HG03342 (cell line): ENCODE measurements around the gene VAMP4.
"Not testable (repeated sequence)": the region's sequence is repeated elsewhere in the genome, so short reads cannot be mapped to it uniquely, and the experiment has no call there.

Experiments
- ATAC-seq: cut with Tn5 transposase; IDR thresholded peaks from one replicate; pipeline ENCODE4 v1.9.1; 2021; ENCODE audit warnings: mild to moderate bottlenecking, moderate library complexity; ENCODE audit not compliant: unreplicated experiment

The VAMP4 gene

GRCh38 chr1:171753182-171753581 lies 11.3 kb upstream of the VAMP4 start:
- no peak for ATAC-seq

GRCh38 chr1:171751221-171751620 lies 9.4 kb upstream of the VAMP4 start:
- no peak for ATAC-seq

- no peak for ATAC-seq
Observed at GRCh38 chr1:171748651-171749050, 6.8 kb upstream of the VAMP4 start.

- no peak for ATAC-seq
Observed at GRCh38 chr1:171744986-171745385, 3.1 kb upstream of the VAMP4 start.

- ATAC-seq: no peak
Observed at GRCh38 chr1:171743081-171743870, 1.4 kb upstream of the VAMP4 start.

- no peak for ATAC-seq
Observed at GRCh38 chr1:171742577-171742922, 685 bp upstream of the VAMP4 start.

- peak; percentile 35 for ATAC-seq
Observed at GRCh38 chr1:171740987-171741871, 636 bp downstream of the VAMP4 start.

- no peak for ATAC-seq
Observed at GRCh38 chr1:171740356-171740863, 1.5 kb downstream of the VAMP4 start.

GRCh38 chr1:171739656-171740055 lies 2.2 kb downstream of the VAMP4 start:
- no peak for ATAC-seq

- no peak for ATAC-seq
Observed at GRCh38 chr1:171738911-171739310, 3.0 kb downstream of the VAMP4 start.

- ATAC-seq: no peak
Observed at GRCh38 chr1:171736196-171736595, 5.7 kb downstream of the VAMP4 start.

- no peak for ATAC-seq
Observed at GRCh38 chr1:171730052-171730451, 11.8 kb downstream of the VAMP4 start.

GRCh38 chr1:171727778-171728177 lies 14.1 kb downstream of the VAMP4 start:
- no peak for ATAC-seq

- not testable (repeated sequence) for ATAC-seq
Observed at GRCh38 chr1:171723180-171723579, 18.7 kb downstream of the VAMP4 start.

- ATAC-seq: no peak
Observed at GRCh38 chr1:171718848-171719247, 23.0 kb downstream of the VAMP4 start.

- ATAC-seq: no peak
Observed at GRCh38 chr1:171718216-171718615, 23.6 kb downstream of the VAMP4 start.

GRCh38 chr1:171717062-171717718 lies 24.7 kb downstream of the VAMP4 start:
- no peak for ATAC-seq

- no peak for ATAC-seq
Observed at GRCh38 chr1:171716616-171717015, 25.2 kb downstream of the VAMP4 start.

GRCh38 chr1:171715813-171716251 lies 26.0 kb downstream of the VAMP4 start:
- ATAC-seq: no peak

- ATAC-seq: no peak
Observed at GRCh38 chr1:171712341-171712740, 29.5 kb downstream of the VAMP4 start.

- no peak for ATAC-seq
Observed at GRCh38 chr1:171711643-171712042, 30.2 kb downstream of the VAMP4 start.
